Measurements from ENCODE around the gene FAM169A.

DNA sequence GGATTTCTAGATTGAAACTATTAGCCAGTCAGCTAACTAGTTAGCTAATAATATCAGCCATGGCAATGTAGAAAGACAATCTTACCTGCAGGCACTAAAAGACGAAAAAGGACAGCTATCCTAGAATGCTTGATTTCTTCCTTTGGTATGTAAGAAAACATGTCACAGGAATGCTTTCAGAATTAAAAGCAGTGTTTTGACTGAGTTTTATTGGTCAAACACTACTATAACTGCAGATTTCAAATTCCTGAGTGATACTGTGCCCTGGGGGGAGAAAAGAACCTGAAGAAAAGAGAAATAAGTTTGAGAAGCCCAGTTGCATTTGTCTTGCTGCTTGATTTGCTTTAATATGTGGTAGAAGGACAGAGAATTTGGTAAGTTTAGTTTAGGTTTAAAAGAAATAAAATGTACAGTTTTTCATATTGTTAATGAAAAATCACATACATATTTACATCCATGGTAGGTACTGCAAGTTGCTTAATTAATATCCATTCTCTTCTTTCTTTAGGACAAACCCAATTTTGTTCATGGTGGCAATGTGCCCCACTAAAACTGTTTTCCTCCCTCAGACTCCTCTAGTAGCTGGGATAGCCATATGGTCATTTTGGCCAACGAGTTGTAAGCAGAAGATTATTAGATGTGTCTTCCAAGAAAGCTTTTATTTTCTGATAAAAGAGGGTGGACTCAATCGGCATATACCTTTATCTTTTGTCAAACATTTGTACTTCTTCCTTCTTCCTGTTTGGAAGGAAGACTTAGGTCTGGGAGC, 4.3 kb upstream of the FAM169A start:
- TF ChIP-seq, protein P1, sequence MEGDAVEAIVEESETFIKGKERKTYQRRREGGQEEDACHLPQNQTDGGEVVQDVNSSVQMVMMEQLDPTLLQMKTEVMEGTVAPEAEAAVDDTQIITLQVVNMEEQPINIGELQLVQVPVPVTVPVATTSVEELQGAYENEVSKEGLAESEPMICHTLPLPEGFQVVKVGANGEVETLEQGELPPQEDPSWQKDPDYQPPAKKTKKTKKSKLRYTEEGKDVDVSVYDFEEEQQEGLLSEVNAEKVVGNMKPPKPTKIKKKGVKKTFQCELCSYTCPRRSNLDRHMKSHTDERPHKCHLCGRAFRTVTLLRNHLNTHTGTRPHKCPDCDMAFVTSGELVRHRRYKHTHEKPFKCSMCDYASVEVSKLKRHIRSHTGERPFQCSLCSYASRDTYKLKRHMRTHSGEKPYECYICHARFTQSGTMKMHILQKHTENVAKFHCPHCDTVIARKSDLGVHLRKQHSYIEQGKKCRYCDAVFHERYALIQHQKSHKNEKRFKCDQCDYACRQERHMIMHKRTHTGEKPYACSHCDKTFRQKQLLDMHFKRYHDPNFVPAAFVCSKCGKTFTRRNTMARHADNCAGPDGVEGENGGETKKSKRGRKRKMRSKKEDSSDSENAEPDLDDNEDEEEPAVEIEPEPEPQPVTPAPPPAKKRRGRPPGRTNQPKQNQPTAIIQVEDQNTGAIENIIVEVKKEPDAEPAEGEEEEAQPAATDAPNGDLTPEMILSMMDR (IDR thresholded peaks at IDR 0.05; ENCODE audit: low read length), result no peak
- no peak for TF ChIP-seq EZH2 (IDR thresholded peaks at IDR 0.05; ENCODE audit: borderline replicate concordance, low read length)

All from OCI-LY1 (cell line).